ENCODE data around the gene PHACTR1.

DNA sequence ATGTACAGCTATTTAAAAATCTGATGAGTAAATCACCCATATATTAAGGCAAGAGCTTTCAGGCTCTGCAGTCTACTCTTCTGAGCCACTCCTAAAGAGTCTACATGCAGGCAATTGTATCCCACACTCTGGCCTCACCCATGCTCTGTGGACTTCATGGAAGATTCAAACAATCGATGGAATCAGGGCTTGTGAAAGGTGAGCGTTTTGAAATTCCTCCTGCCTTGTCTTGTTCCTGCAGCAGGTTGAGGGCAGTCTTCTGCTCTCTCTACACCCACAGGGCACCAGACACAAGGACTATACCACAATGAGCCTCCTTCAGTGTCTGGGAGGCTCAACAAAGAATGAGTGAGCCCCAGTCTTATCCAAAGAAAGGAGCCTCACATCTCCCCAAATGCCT lies 560.7 kb downstream of the PHACTR1 start:
- TF ChIP-seq, protein P1, sequence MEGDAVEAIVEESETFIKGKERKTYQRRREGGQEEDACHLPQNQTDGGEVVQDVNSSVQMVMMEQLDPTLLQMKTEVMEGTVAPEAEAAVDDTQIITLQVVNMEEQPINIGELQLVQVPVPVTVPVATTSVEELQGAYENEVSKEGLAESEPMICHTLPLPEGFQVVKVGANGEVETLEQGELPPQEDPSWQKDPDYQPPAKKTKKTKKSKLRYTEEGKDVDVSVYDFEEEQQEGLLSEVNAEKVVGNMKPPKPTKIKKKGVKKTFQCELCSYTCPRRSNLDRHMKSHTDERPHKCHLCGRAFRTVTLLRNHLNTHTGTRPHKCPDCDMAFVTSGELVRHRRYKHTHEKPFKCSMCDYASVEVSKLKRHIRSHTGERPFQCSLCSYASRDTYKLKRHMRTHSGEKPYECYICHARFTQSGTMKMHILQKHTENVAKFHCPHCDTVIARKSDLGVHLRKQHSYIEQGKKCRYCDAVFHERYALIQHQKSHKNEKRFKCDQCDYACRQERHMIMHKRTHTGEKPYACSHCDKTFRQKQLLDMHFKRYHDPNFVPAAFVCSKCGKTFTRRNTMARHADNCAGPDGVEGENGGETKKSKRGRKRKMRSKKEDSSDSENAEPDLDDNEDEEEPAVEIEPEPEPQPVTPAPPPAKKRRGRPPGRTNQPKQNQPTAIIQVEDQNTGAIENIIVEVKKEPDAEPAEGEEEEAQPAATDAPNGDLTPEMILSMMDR (IDR thresholded peaks at IDR 0.05): no peak
- no peak for TF ChIP-seq POLR2A (IDR thresholded peaks at IDR 0.05)
